ENCODE data around the gene SLC36A4.
A peak's percentile ranks its signal among the peaks of the same experiment; 100 is the strongest.

GRCh38 chr11:93196816-93197379, 893 bp downstream of the SLC36A4 start:
- TF ChIP-seq CTCF (conservative IDR thresholded peaks at IDR 0.05; ENCODE audit: low read depth, low read length) = peak; percentile 65
- no peak for TF ChIP-seq EZH2 (IDR thresholded peaks at IDR 0.05; ENCODE audit: low read length, unreplicated experiment)
- no peak for TF ChIP-seq EZH2phosphoT487 (IDR thresholded peaks at IDR 0.05; ENCODE audit: borderline replicate concordance, low read length)

All from PC-3 (cell line).